Measurements from ENCODE around the gene MYL7. TPM values are rescaled to one million over a fixed set of nuclear protein-coding genes. Genes with fewer than 3 reads are reported as not detected.

Gene MYL7
- polyA plus RNA-seq, 2 of the 4 experiments (the other 2 are of a cell fraction), result not detected

- no peak for TF ChIP-seq E2F6 (IDR thresholded peaks at IDR 0.05; ENCODE audit: borderline replicate concordance, low read depth)
- TF ChIP-seq HOXB5 (CRISPR knock-in tag; IDR thresholded peaks at IDR 0.05), result no peak
These were observed 7.8 kb downstream of the MYL7 start (continued) for GRCh38 chr7:44133295-44133694.

GRCh38 chr7:44132039-44132438 is 9.1 kb downstream of the MYL7 start:
- CTCF ChIA-PET, result interaction anchor here (0.8 to 7.1 kb wide), 13 partner anchors 17 to 137 kb away, joined by 3 to 52 read pairs (median 5); no protein-coding TSS in a partner anchor
- Histone ChIP-seq H3K4me1 (no peaks in the 10 kb centered on the region), H3K9me3 (no peaks in the 10 kb centered on the region), H3K27ac (no peak overlapping the region), H3K4me2 (no peak overlapping the region), H3K4me3 (no peak overlapping the region)
- ATAC-seq, result no peak
- no peak for DNase-seq (ENCODE audit: low read depth in 1 of 2, low spot score in 1 of 2)
- POLR2A ChIA-PET, result no interaction called here
- FAIRE-seq, result no peak
- TF ChIP-seq MYC (IDR thresholded peaks at IDR 0.05; ENCODE audit: borderline replicate concordance, low read length) (no peak), PHF8 (IDR thresholded peaks at IDR 0.05; ENCODE audit: borderline replicate concordance, low read depth) (no peak), NR3C1 (IDR thresholded peaks at IDR 0.05) (no peak), HEYL (CRISPR knock-in tag; IDR thresholded peaks at IDR 0.05) (no peak), ZC3H11A (IDR thresholded peaks at IDR 0.05) (no peak), CEBPB (IDR thresholded peaks at IDR 0.05) (no peak), NPAS2 (CRISPR knock-in tag; IDR thresholded peaks at IDR 0.05; ENCODE audit: borderline replicate concordance) (no peak)
- WGBS (ENCODE audit: missing lambda C conversion rate), result 100% methylated on average over 2 of the region's 2 CpGs

GRCh38 chr7:44131173-44132029 is 9.7 kb downstream of the MYL7 start:
- ATAC-seq, result peak; percentile 80 to 90
- FAIRE-seq, result no peak
- Histone ChIP-seq H3K4me2 (no peak overlapping the region), H3K27ac (no peak overlapping the region), H3K4me1 (no peaks in the 10 kb centered on the region), H3K9me3 (no peaks in the 10 kb centered on the region), H3K4me3 (no peak overlapping the region)
- peak in 1 of 2 experiments; percentile 40 for DNase-seq (ENCODE audit: low read depth in 1 of 2, low spot score in 1 of 2)
- 73% methylated on average over 12 of the region's 12 CpGs for WGBS (ENCODE audit: missing lambda C conversion rate)
- ChIA-PET POLR2A (no interaction called here), CTCF (interaction anchor here (0.8 to 7.1 kb wide), 29 partner anchors 9 to 182 kb away, joined by 3 to 52 read pairs (median 4); partner anchors contain the start of genes GCK and YKT6)
- TF ChIP-seq RFX5 (IDR thresholded peaks at IDR 0.05) (no peak), CBX2 (IDR thresholded peaks at IDR 0.05; ENCODE audit: borderline replicate concordance, low read depth) (no peak), CHD2 (IDR thresholded peaks at IDR 0.05; ENCODE audit: low read length, partially characterized antibody) (no peak), SREBF2 (IDR thresholded peaks at IDR 0.05) (no peak), ATOH8 (CRISPR knock-in tag; IDR thresholded peaks at IDR 0.05; ENCODE audit: low read depth) (no peak), MAFK (IDR thresholded peaks at IDR 0.05; ENCODE audit: partially characterized antibody) (no peak), REST (IDR thresholded peaks at IDR 0.05) (no peak), GATA3 (IDR thresholded peaks at IDR 0.05; ENCODE audit: borderline replicate concordance) (no peak), KDM1A (IDR thresholded peaks at IDR 0.05; ENCODE audit: low read depth) (no peak), CTCF (IDR thresholded peaks at IDR 0.05) (peak; percentile 39), NPAS2 (CRISPR knock-in tag; IDR thresholded peaks at IDR 0.05; ENCODE audit: borderline replicate concordance) (no peak), USF2 (IDR thresholded peaks at IDR 0.05) (0 out of 2 replicates have a peak, but pooled peaks have one; percentile 25), ZNF302 (CRISPR knock-in tag; IDR thresholded peaks at IDR 0.05) (no peak), MAX (IDR thresholded peaks at IDR 0.05) (no peak), HMGXB4 (CRISPR knock-in tag; IDR thresholded peaks at IDR 0.05; ENCODE audit: borderline replicate concordance) (no peak)
